Uterus (tissue), 2 donors: ENCODE data around the gene CFAP74.

Experiments used
- POLR2A ChIP-seq, 2 donors: fragments of 450-650 bp; IDR thresholded peaks; one replicate each; pipeline ENCODE4 v1.6.1; 2016; ENCODE audit warnings: antibody characterized with exemption in 2 of 2, mild to moderate bottlenecking in 1 of 2, moderate library complexity in 1 of 2
- TF ChIP-seq, protein P1 (sequence below), 4 experiments: fragments of 200-600 bp in 2 of 4; fragments of 450-650 bp in 2 of 4; sonication (generic) in 2 of 4; IDR thresholded peaks; one replicate each; pipeline ENCODE4 v1.5.1; 2016 to 2019; ENCODE audit warnings: antibody characterized with exemption in 4 of 4, mild to moderate bottlenecking in 2 of 4, moderate library complexity in 1 of 4

DNA sequence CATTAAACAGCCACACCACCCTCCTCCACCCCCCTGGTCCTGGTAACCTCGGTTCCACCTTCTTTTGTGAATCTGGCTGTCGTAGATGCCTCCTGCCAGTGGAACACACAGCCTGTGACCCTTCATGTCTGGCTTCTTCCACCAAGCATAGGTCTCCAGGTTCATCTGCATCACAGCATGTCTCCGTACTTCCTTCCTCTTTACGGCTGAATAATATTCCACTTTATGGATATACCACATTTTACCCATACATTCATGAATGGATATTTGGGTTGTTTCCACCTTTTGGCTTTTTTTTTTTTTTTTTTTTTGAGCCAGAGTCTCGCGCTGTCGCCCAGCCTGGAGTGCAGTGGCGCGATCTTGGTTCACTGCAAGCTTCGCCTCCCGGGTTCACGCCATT lies 100.4 kb downstream of the CFAP74 start:
- TF ChIP-seq POLR2A (IDR thresholded peaks at IDR 0.05): no peak
- TF ChIP-seq, protein P1, sequence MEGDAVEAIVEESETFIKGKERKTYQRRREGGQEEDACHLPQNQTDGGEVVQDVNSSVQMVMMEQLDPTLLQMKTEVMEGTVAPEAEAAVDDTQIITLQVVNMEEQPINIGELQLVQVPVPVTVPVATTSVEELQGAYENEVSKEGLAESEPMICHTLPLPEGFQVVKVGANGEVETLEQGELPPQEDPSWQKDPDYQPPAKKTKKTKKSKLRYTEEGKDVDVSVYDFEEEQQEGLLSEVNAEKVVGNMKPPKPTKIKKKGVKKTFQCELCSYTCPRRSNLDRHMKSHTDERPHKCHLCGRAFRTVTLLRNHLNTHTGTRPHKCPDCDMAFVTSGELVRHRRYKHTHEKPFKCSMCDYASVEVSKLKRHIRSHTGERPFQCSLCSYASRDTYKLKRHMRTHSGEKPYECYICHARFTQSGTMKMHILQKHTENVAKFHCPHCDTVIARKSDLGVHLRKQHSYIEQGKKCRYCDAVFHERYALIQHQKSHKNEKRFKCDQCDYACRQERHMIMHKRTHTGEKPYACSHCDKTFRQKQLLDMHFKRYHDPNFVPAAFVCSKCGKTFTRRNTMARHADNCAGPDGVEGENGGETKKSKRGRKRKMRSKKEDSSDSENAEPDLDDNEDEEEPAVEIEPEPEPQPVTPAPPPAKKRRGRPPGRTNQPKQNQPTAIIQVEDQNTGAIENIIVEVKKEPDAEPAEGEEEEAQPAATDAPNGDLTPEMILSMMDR (IDR thresholded peaks at IDR 0.05): no peak
